ENCODE measurements around the gene CHRM1. TPM values are rescaled to one million over a fixed set of nuclear protein-coding genes. Genes with fewer than 3 reads are reported as not detected.

Gene CHRM1
- total RNA-seq, 4 donors from 2014 or later, result 0.33 to 0.40 TPM; not detected in 2

DNA sequence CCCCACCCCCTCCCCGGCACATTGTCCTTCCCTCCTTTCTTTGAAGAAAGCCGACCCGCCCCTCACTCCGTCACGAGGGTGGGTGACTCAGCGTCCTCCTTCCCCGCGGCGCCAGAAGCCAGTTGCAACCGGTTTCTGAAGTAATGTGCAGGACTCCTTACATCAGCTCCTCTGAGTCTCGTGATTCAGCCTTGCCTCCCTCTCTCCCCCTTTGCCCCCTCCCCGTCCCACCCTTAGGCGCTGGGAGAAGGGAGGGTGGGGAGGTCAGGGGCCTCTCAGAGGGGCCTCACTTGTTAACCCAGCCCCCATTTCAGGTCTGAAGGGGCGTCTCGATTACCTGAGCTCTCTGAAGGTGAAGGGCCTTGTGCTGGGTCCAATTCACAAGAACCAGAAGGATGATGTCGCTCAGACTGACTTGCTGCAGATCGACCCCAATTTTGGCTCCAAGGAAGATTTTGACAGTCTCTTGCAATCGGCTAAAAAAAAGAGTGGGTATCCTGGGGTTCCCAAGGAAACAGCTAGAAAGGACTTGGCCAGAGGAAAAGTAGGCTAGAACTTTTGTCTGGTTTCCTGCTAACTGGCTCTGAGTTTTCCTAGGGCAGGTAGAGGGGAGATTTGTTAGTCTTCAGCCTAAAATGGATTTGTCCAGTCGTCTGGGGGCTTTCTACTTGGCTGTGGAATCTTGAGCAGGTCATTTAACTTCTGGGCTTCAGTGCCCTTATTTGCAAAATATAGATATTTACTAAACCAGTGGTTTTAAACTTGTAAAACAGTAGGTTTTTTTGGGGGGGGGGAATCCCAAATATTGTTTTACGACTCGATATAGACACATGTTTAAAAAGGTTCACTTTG, 39.4 kb downstream of the CHRM1 start:
- H3K27me3 ChIP-seq, result no peaks in the 10 kb centered on the region
- intact Hi-C loops (cut with DNase I), result loop anchor here (2.0 kb wide), 1 partner anchor 27 kb away; no protein-coding TSS in a partner anchor
- DNase-seq (ENCODE audit: extremely low spot score), result peak; percentile 99
- H3K4me1 ChIP-seq, result peaks cover 39 to 74% (median 69%) of the 10 kb centered on the region in 4 donors
- TF ChIP-seq POLR2AphosphoS5 (IDR thresholded peaks at IDR 0.05), result peak; percentile 78 to 95
- peak; percentile 15 for TF ChIP-seq EP300 (IDR thresholded peaks at IDR 0.05)
- peak; percentile 24 for TF ChIP-seq POLR2A (IDR thresholded peaks at IDR 0.05; ENCODE audit: low read depth)
- TF ChIP-seq, protein P1, sequence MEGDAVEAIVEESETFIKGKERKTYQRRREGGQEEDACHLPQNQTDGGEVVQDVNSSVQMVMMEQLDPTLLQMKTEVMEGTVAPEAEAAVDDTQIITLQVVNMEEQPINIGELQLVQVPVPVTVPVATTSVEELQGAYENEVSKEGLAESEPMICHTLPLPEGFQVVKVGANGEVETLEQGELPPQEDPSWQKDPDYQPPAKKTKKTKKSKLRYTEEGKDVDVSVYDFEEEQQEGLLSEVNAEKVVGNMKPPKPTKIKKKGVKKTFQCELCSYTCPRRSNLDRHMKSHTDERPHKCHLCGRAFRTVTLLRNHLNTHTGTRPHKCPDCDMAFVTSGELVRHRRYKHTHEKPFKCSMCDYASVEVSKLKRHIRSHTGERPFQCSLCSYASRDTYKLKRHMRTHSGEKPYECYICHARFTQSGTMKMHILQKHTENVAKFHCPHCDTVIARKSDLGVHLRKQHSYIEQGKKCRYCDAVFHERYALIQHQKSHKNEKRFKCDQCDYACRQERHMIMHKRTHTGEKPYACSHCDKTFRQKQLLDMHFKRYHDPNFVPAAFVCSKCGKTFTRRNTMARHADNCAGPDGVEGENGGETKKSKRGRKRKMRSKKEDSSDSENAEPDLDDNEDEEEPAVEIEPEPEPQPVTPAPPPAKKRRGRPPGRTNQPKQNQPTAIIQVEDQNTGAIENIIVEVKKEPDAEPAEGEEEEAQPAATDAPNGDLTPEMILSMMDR (IDR thresholded peaks at IDR 0.05), result no peak
- 3% methylated on average over 16 of the region's 21 CpGs for WGBS
- peak overlapping the region; percentile 94 to 100 (median 99) for H3K27ac ChIP-seq (replicated peaks in 1 of 4)
- H3K9me3 ChIP-seq, result no peaks in the 10 kb centered on the region
- H3K36me3 ChIP-seq, result peaks cover 41 to 46% (median 45%) of the 10 kb centered on the region in 4 donors
- peak overlapping the region; percentile 72 to 100 (median 95) for H3K4me3 ChIP-seq

DNA sequence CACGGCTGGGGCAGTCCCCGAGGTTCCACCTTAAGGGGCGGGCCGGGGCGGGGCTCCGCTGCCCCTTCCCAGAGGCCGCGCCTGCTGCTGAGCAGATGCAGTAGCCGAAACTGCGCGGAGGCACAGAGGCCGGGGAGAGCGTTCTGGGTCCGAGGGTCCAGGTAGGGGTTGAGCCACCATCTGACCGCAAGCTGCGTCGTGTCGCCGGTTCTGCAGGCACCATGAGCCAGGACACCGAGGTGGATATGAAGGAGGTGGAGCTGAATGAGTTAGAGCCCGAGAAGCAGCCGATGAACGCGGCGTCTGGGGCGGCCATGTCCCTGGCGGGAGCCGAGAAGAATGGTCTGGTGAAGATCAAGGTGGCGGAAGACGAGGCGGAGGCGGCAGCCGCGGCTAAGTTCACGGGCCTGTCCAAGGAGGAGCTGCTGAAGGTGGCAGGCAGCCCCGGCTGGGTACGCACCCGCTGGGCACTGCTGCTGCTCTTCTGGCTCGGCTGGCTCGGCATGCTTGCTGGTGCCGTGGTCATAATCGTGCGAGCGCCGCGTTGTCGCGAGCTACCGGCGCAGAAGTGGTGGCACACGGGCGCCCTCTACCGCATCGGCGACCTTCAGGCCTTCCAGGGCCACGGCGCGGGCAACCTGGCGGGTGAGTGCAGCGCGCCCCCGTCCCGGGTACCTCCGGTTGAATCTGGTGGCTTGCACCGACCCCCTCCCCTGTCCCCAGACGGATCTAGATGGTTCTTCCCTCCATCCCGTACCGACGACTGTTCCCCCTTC, 40.2 kb downstream of the CHRM1 start, which contains the start of gene SLC3A2:
Gene SLC3A2 (plus strand): TSS at position 94 of the 776 bp plus-strand sequence. CDS start 128 bp downstream, at position 222.
- Histone ChIP-seq H3K4me3 (peak within 1 kb of the TSS; percentile 72 to 100 (median 95)), H3K27ac (replicated peaks in 1 of 4) (peak within 1 kb of the TSS; percentile 94 to 100 (median 99)), H3K36me3 (peaks cover 33 to 38% (median 37%) of the 10 kb centered on the region in 4 donors), H3K9me3 (no peaks in the 10 kb centered on the region), H3K4me1 (peaks cover 39 to 66% (median 62%) of the 10 kb centered on the region in 4 donors), H3K27me3 (no peaks in the 10 kb centered on the region)
- peak; percentile 98 for TF ChIP-seq POLR2A (IDR thresholded peaks at IDR 0.05; ENCODE audit: low read depth)
- peak; percentile 99 for TF ChIP-seq POLR2AphosphoS5 (IDR thresholded peaks at IDR 0.05)
- no peak for TF ChIP-seq EP300 (IDR thresholded peaks at IDR 0.05)
- TF ChIP-seq, protein P1 (IDR thresholded peaks at IDR 0.05), result peak; percentile 69 to 82 (median 75)
- intact Hi-C loops (cut with DNase I), result loop anchor here (2.0 kb wide), 1 partner anchor 26 kb away; no protein-coding TSS in a partner anchor
- under 1% methylated on average over 42 of the region's 69 CpGs for WGBS
- DNase-seq (ENCODE audit: extremely low spot score), result peak; percentile 97

DNA sequence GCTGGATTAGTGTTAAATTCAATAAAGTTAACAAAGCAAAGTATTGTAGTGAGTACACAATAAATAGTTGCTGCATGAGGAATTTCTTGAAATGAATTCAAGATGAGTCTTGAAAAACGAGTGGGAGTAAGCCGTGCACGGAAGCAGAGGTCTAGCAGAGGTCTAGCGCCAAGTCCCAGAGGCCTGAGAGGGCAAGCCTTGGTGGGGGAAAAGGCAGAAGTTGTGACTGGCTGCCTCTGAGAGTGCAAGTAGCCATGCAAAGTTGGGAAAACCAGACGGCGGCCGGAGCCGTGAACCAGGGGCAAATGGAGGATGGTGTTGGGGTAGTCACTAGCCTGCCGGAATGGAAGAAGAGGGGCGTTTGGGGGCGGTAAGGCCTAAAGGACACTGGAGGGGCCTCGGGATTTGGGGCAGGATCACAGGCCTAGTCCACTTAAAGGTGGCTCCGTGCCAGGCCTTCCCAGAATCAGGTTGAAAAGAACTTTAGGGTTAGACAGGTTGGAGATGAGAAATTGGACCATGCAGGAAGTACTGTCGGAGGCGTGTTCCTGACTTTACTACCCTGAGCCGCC, 40.8 kb downstream of the CHRM1 start:
- peaks cover 26 to 31% (median 30%) of the 10 kb centered on the region in 4 donors for H3K36me3 ChIP-seq
- 0% methylated on average over 15 of the region's 16 CpGs for WGBS
- H3K4me1 ChIP-seq, result peaks cover 39 to 59% (median 55%) of the 10 kb centered on the region in 4 donors
- no peaks in the 10 kb centered on the region for H3K27me3 ChIP-seq
- H3K4me3 ChIP-seq, result peak overlapping the region; percentile 72 to 100 (median 95)
- peak overlapping the region; percentile 94 to 100 (median 99) for H3K27ac ChIP-seq (replicated peaks in 1 of 4)
- no peaks in the 10 kb centered on the region for H3K9me3 ChIP-seq
- no peak for TF ChIP-seq POLR2AphosphoS5 (IDR thresholded peaks at IDR 0.05)
- no peak for TF ChIP-seq POLR2A (IDR thresholded peaks at IDR 0.05; ENCODE audit: low read depth)
- no peak for TF ChIP-seq EP300 (IDR thresholded peaks at IDR 0.05)
- TF ChIP-seq, protein P1 (IDR thresholded peaks at IDR 0.05), result no peak
- intact Hi-C loops (cut with DNase I), result loop anchor here (2.0 kb wide), 1 partner anchor 26 kb away; no protein-coding TSS in a partner anchor
- peak; percentile 96 for DNase-seq (ENCODE audit: extremely low spot score)

DNA sequence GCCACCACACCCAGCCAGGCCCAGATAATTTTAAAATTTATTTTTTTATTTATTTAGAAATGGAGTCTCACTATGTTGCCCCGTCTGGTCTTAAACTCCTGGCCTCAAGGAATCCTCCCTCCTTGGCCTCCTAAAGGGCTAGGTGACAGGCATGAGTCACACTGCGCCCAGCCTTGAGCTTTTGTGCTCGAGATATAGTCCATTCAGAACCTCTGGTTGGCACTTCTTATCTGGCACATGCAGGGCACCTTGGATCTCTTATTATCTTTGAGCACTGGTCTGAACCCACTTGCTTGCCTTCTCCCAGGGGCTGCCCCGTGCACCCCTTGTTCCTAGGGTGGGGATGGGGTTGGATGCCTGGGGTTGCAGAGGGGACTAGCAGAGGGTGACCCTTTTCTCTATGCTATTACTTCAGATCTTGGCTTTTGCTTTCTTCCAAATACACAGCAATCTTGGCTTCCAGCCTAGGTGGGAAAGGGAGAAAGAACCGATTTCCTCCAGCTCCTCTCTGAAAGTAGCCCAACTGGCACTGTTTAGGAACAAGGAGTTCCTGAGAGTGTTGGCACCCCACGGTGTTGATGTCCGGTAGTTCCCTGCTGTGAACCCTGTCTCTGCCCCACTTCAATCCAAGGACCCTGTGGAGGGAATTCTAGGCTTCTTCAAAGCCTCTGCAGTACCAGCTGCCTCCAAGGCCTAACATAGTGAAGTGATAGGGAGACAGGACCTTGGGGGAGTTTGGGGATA, 41.8 kb downstream of the CHRM1 start:
- Histone ChIP-seq H3K27ac (replicated peaks in 1 of 4) (peak overlapping the region; percentile 94 to 100 (median 99)), H3K4me3 (peak overlapping the region; percentile 72 to 100 (median 95)), H3K4me1 (peaks cover 38 to 50% (median 47%) of the 10 kb centered on the region in 4 donors), H3K36me3 (peaks cover 17 to 22% (median 21%) of the 10 kb centered on the region in 4 donors), H3K27me3 (no peaks in the 10 kb centered on the region), H3K9me3 (no peaks in the 10 kb centered on the region)
- peak in 1 of 2 donors; percentile 55 for TF ChIP-seq POLR2AphosphoS5 (IDR thresholded peaks at IDR 0.05)
- no peak for TF ChIP-seq POLR2A (IDR thresholded peaks at IDR 0.05; ENCODE audit: low read depth)
- intact Hi-C loops (cut with DNase I), result no loop called here
- no peak for DNase-seq (ENCODE audit: extremely low spot score)
- WGBS, result 54% methylated on average over 7 of the region's 7 CpGs
